CD4-positive, CD25-positive, alpha-beta regulatory T cell (primary cell): ENCODE measurements around the gene ULK2. TPM values are rescaled to one million over a fixed set of nuclear protein-coding genes. Genes with fewer than 3 reads are reported as not detected.

Experiments used
- ATAC-seq, 2 donors: fragments of 150-1000 bp; cut with Tn5 transposase; one replicate each; pipeline ENCODE4 v1.10.0; 2021; ENCODE audit warnings: low read depth in 2 of 2, moderate number of reproducible peaks in 2 of 2, moderate library complexity in 1 of 2
- DNase-seq, 3 donors: peaks; one replicate each; pipeline versions ENCODE4 v3.0.0 to v3.0.0-alpha.2; 2012 to 2022; ENCODE audit warnings: mixed read lengths in 1 of 3
- H3K27ac ChIP-seq: one replicate; pipeline ENCODE4 v1.7.0; 2013; ENCODE audit warnings: mild to moderate bottlenecking, low read length; ENCODE audit not compliant: insufficient read depth, poor library complexity, severe bottlenecking
- H3K27me3 ChIP-seq: one replicate; pipeline ENCODE4 v1.7.0; 2013; ENCODE audit warnings: low read length; ENCODE audit not compliant: control insufficient read depth, insufficient read depth
- H3K36me3 ChIP-seq: one replicate; pipeline ENCODE4 v1.7.0; 2013; ENCODE audit warnings: mild to moderate bottlenecking, low read length, moderate library complexity; ENCODE audit not compliant: control insufficient read depth, insufficient read depth
- H3K4me1 ChIP-seq: 2 replicates; pipeline ENCODE4 v1.7.0; 2013; ENCODE audit warnings: mild to moderate bottlenecking, low read length; ENCODE audit not compliant: insufficient read depth, control insufficient read depth, poor library complexity, severe bottlenecking
- H3K4me3 ChIP-seq: one replicate; pipeline ENCODE4 v1.7.0; 2013; ENCODE audit warnings: low read depth, mild to moderate bottlenecking, low read length, moderate library complexity
- H3K9me3 ChIP-seq, 2 experiments: 1 replicate in 1 of 2; 2 replicates in 1 of 2; pipeline ENCODE4 v1.7.0; 2013; ENCODE audit warnings: low read length in 2 of 2, mild to moderate bottlenecking in 1 of 2, moderate library complexity in 1 of 2; ENCODE audit not compliant: control insufficient read depth in 2 of 2
- H3K27ac Mint-ChIP-seq, 3 donors: one replicate each; pipeline ENCODE4 v1.8.0; 2020 to 2022; ENCODE audit warnings: mild to moderate bottlenecking in 3 of 3, mixed read lengths in 3 of 3, moderate library complexity in 2 of 3
- H3K27me3 Mint-ChIP-seq: one replicate; pipeline ENCODE4 v1.8.0; 2022; ENCODE audit warnings: mild to moderate bottlenecking, mixed read lengths
- H3K36me3 Mint-ChIP-seq: one replicate; pipeline ENCODE4 v1.8.0; 2020; ENCODE audit warnings: mixed read lengths
- H3K4me1 Mint-ChIP-seq, 4 donors: one replicate each; pipeline ENCODE4 v1.8.0; 2020 to 2022; ENCODE audit warnings: mixed read lengths in 4 of 4, mild to moderate bottlenecking in 1 of 4
- H3K4me3 Mint-ChIP-seq, 4 donors: one replicate each; pipeline ENCODE4 v1.8.0; 2020 to 2022; ENCODE audit warnings: mild to moderate bottlenecking in 4 of 4, mixed read lengths in 4 of 4, moderate library complexity in 3 of 4
- H3K9me3 Mint-ChIP-seq, 7 donors: one replicate each; pipeline ENCODE4 v1.8.0; 2020 to 2022; ENCODE audit warnings: mixed read lengths in 7 of 7, mild to moderate bottlenecking in 3 of 7, moderate library complexity in 2 of 7
- polyA plus RNA-seq, 4 donors: library from polyadenylated mRNA; unstranded; fragments of 300-500 nt; fragmentation: Illumina TruSeq; gene quantifications; one replicate each; pipeline ENCODE4 v1.2.3, GENCODE V29; 2021
- total RNA-seq: library from RNA; stranded (reverse); gene quantifications from one replicate; pipeline ENCODE4 v1.2.3, GENCODE V29; 2022

ULK2 gene
- total and polyA plus RNA-seq, 5 donors from 2014 or later, result 2.9 to 12.0 (median 4.7) TPM

- Mint-ChIP-seq H3K4me1 (peaks cover 0 to 10% (median 4%) of the 10 kb centered on the region in 4 donors), H3K27ac (peak overlapping the region in 1 of 3 donors; percentile 36), H3K4me3 (peak overlapping the region in 3 of 4 donors; percentile 62 to 71 (median 65)), H3K9me3 (no peaks in the 10 kb centered on the region), H3K27me3 (peaks cover 5% of the 10 kb centered on the region), H3K36me3 (no peaks in the 10 kb centered on the region)
- Histone ChIP-seq H3K36me3 (no peaks in the 10 kb centered on the region), H3K27ac (no peak overlapping the region), H3K9me3 (no peaks in the 10 kb centered on the region), H3K27me3 (no peaks in the 10 kb centered on the region), H3K4me3 (no peak overlapping the region), H3K4me1 (peaks cover 5% of the 10 kb centered on the region)
- DNase-seq (no peak), ATAC-seq (no peak)
Measured at GRCh38 chr17:19743101-19744100, 124.3 kb downstream of the ULK2 start.

- H3K27me3 ChIP-seq, result no peaks in the 10 kb centered on the region
- no peak for DNase-seq
- H3K36me3 ChIP-seq, result no peaks in the 10 kb centered on the region
- H3K4me3 ChIP-seq, result no peak overlapping the region
- H3K4me3 Mint-ChIP-seq, result peak overlapping the region in 3 of 4 donors; percentile 23 to 66 (median 32)
- no peaks in the 10 kb centered on the region for H3K36me3 Mint-ChIP-seq
- H3K4me1 ChIP-seq, result peaks cover 5% of the 10 kb centered on the region
- peaks cover 5% of the 10 kb centered on the region for H3K27me3 Mint-ChIP-seq
- no peak overlapping the region for H3K27ac ChIP-seq
- no peak for ATAC-seq
- no peaks in the 10 kb centered on the region for H3K9me3 ChIP-seq
- H3K4me1 Mint-ChIP-seq, result peaks cover 0 to 10% (median 4%) of the 10 kb centered on the region in 4 donors
- peak overlapping the region in 1 of 3 donors; percentile 26 for H3K27ac Mint-ChIP-seq
- H3K9me3 Mint-ChIP-seq, result no peaks in the 10 kb centered on the region
Measured at GRCh38 chr17:19742495-19742894, 125.2 kb downstream of the ULK2 start.

GRCh38 chr17:19741832-19742457 lies 125.8 kb downstream of the ULK2 start:
- Histone ChIP-seq H3K27ac (no peak overlapping the region), H3K4me3 (no peak overlapping the region), H3K4me1 (peaks cover 5% of the 10 kb centered on the region), H3K9me3 (no peaks in the 10 kb centered on the region), H3K27me3 (no peaks in the 10 kb centered on the region), H3K36me3 (no peaks in the 10 kb centered on the region)
- ATAC-seq (no peak), DNase-seq (no peak)
- no peaks in the 10 kb centered on the region for H3K36me3 Mint-ChIP-seq
- peaks cover 5% of the 10 kb centered on the region for H3K27me3 Mint-ChIP-seq
- H3K4me3 Mint-ChIP-seq, result no peak overlapping the region
- H3K27ac Mint-ChIP-seq, result peak overlapping the region in 1 of 3 donors; percentile 26
- no peaks in the 10 kb centered on the region for H3K9me3 Mint-ChIP-seq
- peaks cover 0 to 10% (median 4%) of the 10 kb centered on the region in 4 donors for H3K4me1 Mint-ChIP-seq

GRCh38 chr17:19740933-19741332 lies 126.8 kb downstream of the ULK2 start:
- H3K27me3 ChIP-seq, result no peaks in the 10 kb centered on the region
- H3K9me3 Mint-ChIP-seq, result no peaks in the 10 kb centered on the region
- H3K4me1 Mint-ChIP-seq, result peaks cover 0 to 10% (median 4%) of the 10 kb centered on the region in 4 donors
- no peak overlapping the region for H3K27ac Mint-ChIP-seq
- no peak for ATAC-seq
- no peaks in the 10 kb centered on the region for H3K36me3 ChIP-seq
- H3K36me3 Mint-ChIP-seq, result no peaks in the 10 kb centered on the region
- peaks cover 5% of the 10 kb centered on the region for H3K4me1 ChIP-seq
- H3K9me3 ChIP-seq, result no peaks in the 10 kb centered on the region
- no peak overlapping the region for H3K27ac ChIP-seq
- no peak overlapping the region for H3K4me3 ChIP-seq
- peaks cover 8% of the 10 kb centered on the region for H3K27me3 Mint-ChIP-seq
- no peak for DNase-seq
- no peak overlapping the region for H3K4me3 Mint-ChIP-seq

- Mint-ChIP-seq H3K4me3 (no peak overlapping the region), H3K27me3 (peaks cover 8% of the 10 kb centered on the region), H3K27ac (no peak overlapping the region), H3K36me3 (no peaks in the 10 kb centered on the region), H3K9me3 (no peaks in the 10 kb centered on the region), H3K4me1 (peaks cover 0 to 4% (median 1%) of the 10 kb centered on the region in 4 donors)
- Histone ChIP-seq H3K27me3 (no peaks in the 10 kb centered on the region), H3K4me1 (no peaks in the 10 kb centered on the region), H3K27ac (no peak overlapping the region), H3K36me3 (no peaks in the 10 kb centered on the region), H3K4me3 (no peak overlapping the region), H3K9me3 (no peaks in the 10 kb centered on the region)
- ATAC-seq (no peak), DNase-seq (no peak)
Measured at GRCh38 chr17:19739241-19740201, 128.2 kb downstream of the ULK2 start.

- Histone ChIP-seq H3K27me3 (no peaks in the 10 kb centered on the region), H3K36me3 (no peaks in the 10 kb centered on the region), H3K4me1 (no peaks in the 10 kb centered on the region), H3K27ac (no peak overlapping the region), H3K4me3 (no peak overlapping the region), H3K9me3 (no peaks in the 10 kb centered on the region)
- H3K9me3 Mint-ChIP-seq, result no peaks in the 10 kb centered on the region
- peaks cover 14% of the 10 kb centered on the region for H3K27me3 Mint-ChIP-seq
- no peak for DNase-seq
- no peak overlapping the region for H3K4me3 Mint-ChIP-seq
- peaks cover 0 to 4% (median 0%) of the 10 kb centered on the region in 4 donors for H3K4me1 Mint-ChIP-seq
- H3K27ac Mint-ChIP-seq, result no peak overlapping the region
- ATAC-seq, result no peak
- no peaks in the 10 kb centered on the region for H3K36me3 Mint-ChIP-seq
Measured at GRCh38 chr17:19738757-19739156, 129.0 kb downstream of the ULK2 start.

GRCh38 chr17:19738073-19738449 lies 129.7 kb downstream of the ULK2 start:
- DNase-seq, result no peak
- Histone ChIP-seq H3K36me3 (no peaks in the 10 kb centered on the region), H3K9me3 (no peaks in the 10 kb centered on the region), H3K4me1 (no peaks in the 10 kb centered on the region), H3K27ac (no peak overlapping the region), H3K4me3 (no peak overlapping the region), H3K27me3 (no peaks in the 10 kb centered on the region)
- no peak overlapping the region for H3K27ac Mint-ChIP-seq
- peaks cover 0 to 4% (median 0%) of the 10 kb centered on the region in 4 donors for H3K4me1 Mint-ChIP-seq
- H3K9me3 Mint-ChIP-seq, result no peaks in the 10 kb centered on the region
- H3K27me3 Mint-ChIP-seq, result peaks cover 14% of the 10 kb centered on the region
- no peak overlapping the region for H3K4me3 Mint-ChIP-seq
- H3K36me3 Mint-ChIP-seq, result no peaks in the 10 kb centered on the region
- ATAC-seq, result no peak
